Activated CD8-positive, alpha-beta memory T cell treated with anti-CD3 and anti-CD28 coated beads for 1 hour (primary cell): ENCODE measurements around the gene DPF1.
A peak's percentile ranks its signal among the peaks of the same experiment; 100 is the strongest.
"Not testable (repeated sequence)": the region's sequence is repeated elsewhere in the genome, so short reads cannot be mapped to it uniquely, and the experiment has no call there.

Experiments
- DNase-seq, 2 donors: peaks; one replicate each; pipeline ENCODE4 v3.0.0-alpha.2; 2020; ENCODE audit warnings: low read depth in 1 of 2; ENCODE audit errors: extremely low read depth in 1 of 2

DPF1 gene

DNA sequence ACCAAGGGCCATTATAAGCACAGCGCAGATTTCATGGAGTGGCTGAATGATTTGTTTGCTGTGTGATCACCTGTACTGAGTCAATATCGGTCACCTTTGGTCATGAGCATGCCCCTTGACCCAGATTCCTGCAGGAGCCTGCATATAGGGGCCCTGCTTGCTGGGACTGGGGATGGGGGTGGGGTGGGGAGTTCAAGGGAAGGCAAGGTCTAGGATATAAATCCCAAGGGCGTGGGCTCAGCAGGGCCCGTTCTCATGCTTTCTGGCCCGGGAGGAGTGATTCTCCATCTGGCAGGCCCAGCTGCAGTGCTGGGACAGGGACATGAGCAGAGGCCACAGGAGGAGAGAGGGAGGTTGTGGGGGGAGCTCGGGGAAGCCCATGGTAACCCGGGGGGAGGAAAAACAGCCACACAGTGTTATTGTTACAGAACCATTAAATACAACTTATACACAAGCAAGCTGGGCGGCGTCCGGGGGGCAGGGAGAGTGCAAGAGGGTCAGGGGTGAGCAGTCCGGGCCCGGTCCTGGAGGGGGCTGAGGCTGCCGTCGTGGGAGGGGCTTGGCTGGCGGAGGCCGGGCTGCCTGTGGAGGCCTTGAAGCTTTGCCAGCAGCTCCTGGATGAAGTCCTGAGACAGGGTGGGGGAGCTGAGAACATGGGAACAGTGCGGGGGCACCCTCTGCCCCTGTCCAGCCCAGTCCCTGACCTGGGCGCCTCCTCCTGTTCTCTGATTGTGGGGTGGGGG is 27.0 kb upstream of the DPF1 start:
- no peak for DNase-seq

DNA sequence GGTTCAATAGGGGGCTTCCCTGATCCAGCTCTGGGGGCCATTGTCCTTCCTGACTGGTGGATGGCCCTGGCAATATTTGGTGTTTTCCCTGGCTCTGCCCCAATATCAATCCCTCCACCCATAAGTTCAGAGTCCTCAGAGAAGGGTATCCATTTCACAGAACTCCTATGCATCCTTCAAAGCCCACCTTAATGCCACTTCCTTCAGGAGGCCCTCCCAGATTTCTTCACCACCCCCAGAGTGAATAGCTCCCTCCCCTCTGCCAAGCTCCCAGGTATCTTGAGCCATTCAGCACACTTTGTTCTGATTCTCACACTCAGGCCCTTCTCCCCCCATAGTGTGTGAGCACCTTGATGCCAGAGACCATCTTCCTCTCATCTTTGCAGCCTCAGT is 26.4 kb upstream of the DPF1 start:
- DNase-seq, result no peak

DNA sequence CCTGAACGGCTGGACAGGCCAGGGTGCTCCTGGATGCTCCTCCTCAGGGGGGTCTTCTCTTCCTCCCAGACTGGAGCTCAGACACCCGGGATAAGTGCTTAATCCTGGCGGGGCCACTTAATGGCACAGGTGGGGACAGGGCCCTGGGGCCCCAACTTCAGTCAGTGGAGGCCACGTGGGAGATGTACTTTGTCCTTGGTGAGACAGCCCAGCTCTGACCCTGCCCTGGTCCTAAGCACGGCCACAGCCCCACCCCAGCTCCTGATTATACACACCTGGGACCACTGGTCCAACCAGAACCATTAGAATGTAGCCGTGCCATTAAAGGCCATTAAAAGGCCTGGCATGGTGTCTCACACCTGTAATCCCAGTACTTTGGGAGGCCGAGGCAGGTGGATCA is 24.4 kb upstream of the DPF1 start:
- DNase-seq, result no peak

DNA sequence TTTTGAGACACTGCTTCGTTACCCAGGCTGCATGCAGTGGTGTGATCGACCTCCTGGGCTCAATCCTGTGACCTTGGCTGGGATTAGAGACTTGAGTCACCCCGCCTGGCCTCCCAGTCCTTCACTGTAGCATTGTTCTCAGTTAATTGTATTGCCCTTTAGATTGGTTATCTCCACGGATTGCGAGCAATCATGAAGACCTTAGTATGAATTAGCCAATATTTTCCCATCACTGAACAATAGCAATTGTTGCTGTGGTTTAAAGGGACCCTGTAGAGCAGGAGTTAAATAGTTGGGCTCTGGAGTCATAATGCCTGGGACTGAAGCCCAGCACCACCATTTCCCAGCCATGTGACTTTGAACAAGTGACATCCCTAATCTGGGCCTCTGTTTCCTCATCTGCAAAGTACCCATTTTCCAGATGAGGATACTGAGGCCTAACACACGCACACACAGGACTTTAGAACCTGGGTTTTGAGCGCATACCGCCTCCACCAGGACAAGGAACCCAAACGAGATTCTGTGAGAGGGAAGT is 23.8 kb upstream of the DPF1 start:
- no peak for DNase-seq

DNA sequence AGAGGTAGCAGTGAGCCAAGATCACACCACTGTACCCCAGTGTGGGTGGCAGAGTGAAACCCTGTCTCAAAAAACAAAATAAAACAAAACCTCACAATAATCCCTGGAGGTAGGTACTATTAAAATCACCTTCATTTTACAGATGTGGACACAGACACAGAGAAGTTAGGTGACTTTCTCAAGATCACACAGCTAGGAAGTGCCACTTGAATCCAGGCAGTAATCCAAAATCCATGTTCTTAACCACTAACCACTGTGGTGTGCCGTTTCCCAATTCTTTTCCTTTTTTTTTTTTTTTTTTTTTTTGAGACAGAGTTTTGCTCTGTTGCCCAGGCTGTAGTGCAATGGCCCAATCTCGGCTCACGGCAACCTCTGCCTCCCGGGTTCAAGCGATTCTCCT is 23.1 kb upstream of the DPF1 start:
- DNase-seq, result no peak

DNA sequence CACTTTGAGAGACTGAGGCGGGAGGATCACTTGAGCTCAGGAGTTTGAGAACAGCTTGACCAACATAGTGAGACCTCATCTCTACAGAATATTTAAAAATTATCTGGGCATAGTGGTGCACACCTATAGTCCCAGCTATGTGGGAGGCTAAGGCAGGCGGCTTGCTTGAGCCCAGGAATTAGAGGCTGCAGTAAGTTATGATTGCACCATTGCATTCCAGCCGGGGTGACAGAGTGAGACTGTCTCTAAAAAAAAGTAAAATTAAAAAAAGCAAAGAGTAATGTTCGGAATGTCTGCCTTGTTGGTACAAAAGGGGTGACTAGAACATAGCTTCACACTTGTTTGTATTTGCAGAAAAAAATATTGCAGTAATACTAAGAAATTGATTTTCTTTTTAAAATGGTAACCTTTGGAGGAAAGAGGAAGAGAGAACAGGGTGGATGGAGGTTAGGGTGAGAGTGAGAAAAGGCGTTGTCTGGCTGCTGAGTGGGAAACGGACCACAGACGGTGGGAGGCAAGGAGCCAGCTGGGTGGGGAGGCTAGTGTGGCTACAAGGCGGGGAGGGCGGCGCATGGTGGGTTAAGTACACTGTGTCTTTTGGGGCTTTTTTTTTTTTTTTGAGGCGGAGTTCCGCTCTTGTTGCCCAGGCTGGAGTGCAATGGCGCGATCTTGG is 21.9 kb upstream of the DPF1 start:
- DNase-seq, result no peak

DNA sequence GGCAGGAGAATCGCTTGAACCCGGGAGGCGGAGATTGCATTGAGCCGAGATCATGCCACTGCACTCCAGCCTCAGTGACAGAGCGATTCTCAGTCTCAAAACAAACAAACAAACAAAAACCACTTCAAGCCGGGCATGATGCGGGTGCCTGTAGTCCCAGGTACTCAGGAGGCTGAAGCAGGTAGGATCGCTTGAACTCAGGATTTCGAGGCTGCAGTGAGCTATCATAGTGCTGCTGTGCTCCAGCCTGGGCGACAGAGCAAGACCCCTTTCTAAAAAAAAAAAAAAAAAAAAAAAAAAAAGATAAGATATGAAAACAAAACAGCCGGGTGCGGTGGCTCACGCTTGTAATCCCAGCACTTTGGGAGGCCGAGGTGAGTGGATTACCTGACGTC is 19.3 kb upstream of the DPF1 start:
- no peak for DNase-seq

DNA sequence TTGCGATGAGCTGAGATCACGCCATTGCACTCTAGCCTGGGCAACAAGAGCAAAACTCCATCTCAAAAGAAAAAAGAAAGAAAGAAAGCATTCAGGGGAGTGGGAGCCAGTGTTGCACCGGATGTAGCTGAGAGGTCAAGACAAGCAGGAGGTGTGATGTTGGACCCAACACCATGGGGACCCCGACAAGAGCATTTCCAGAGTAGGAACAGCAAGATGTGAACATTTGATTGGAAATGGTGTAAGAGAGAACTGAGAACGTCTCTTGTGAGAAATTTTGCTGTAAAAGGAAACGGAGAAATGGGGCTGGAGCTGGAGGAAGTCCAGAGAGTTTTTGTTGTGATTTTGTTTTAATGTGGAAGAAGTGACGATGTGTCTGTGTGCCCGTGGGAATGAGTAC is 15.8 kb upstream of the DPF1 start:
- no peak for DNase-seq

DNA sequence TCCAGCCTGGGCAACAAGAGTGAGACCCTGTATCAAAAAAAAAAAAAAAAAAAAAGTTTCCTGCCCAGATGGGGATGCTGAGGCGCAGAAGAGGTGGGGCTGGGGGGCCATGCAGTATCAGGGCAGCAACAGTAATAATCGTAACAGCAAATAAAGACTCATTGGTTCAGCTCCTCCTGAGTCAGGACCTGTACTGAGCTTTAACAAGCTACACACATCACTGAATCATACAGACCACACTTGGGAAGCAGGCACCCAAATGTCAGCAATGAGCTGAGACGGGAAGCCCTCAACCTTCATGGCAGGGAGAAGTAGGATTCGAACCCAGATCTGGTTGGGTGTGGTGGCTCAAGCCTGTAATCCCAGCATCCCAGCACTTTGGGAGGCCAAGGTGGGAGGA is 10.6 kb upstream of the DPF1 start:
- DNase-seq, result no peak

DNA sequence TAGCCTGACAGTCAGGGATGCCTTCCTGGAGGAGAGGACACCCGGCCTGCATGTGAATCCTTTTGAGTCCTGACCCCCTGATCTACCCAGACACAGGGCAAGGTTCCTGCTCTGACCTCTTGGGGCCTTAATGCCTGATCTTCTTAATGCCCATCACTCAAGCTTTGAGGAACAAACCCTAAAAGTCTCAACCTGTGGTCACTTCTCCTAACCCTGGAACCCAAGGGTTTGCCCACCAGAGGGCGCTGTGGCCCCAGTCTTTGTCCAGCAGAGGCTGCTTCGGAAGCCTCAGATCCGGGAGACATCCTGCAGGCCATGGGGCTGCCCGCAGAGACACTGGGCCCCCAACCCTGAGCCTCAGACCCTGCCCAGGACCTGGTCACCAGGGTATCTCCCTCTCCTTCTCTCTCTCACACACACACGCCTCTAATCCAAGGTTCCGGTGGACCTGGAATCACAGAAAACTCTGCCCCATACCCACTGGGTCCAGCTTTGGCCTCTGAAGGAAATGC is 9.8 kb upstream of the DPF1 start:
- DNase-seq, result peak in 1 of 2 donors; percentile 69

DNA sequence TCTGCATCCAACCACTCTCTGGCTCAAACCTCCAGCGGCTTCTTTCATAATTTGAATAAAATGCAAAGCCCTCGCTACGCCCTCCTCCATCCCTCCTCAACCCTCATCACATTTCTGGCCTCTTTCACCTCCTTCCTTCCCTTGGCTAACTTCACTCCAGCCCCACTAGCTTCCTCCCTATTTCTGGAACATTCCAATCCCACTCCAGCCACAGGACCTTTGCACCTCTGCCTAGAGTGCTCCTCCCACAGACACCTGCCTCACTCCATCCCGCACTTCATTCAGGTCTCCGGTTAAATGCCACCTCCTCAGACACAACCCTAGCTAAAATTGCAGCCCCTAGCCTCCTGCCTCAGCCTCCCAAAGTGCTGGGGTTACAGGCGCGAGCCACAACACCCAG is 7.9 kb upstream of the DPF1 start:
- DNase-seq, result no peak

DNA sequence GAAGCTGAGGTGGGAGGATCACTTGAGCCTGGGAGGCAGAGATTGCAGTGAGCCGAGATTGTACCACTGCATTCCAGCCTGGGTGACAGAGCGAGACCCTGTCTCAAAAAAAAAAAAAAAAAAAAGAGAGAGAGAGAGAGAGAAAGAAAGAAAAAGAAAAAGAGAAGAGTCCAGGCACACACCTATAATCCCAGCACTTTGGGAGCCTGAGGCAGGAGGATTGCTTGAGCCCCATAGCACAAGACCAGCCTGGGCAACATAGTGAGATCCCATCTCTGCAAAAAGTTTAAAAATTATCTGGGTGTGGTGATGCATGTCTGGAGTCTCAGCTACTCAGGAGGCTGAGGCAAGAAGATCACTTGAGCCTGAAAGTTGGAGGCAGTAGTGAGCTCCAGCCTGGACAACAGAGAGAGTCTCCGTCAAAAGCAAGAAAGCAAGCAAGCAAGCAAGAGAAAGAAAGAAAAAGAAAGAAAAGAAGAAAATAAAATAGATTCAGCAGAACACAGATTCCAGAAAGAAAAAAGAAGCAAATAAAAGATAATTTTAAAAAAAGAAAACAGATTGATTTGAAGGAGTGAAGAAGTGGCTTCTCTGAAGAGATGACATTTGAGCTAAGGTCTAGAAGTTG is 6.6 kb upstream of the DPF1 start:
- DNase-seq, result not testable (repeated sequence)

DNA sequence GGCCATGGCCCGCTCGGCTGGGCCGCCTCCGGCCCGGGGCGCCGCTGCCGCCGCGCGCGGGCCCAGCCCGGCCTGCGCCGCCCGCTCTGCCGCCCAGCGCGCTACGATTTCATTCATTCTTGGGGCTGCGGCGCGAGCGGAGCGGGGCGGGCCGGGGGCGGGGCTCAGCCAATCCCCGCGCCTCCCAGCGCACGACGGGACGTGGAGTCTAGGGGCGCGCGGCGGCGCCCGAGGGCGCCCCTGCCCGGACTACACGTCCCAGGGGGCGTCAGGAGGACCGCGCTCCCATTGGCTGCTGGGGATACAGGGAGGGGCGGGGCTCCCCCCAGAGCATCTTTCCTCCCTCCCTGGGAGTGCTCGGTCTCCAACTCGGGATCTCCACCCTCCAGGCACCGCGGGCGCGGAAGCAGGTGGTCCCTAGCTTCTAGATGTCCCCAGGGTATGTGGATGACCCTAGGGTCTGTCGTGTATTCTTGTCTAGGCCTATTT is 5.6 kb upstream of the DPF1 start:
- peak in 1 of 2 donors; percentile 35 for DNase-seq

DNA sequence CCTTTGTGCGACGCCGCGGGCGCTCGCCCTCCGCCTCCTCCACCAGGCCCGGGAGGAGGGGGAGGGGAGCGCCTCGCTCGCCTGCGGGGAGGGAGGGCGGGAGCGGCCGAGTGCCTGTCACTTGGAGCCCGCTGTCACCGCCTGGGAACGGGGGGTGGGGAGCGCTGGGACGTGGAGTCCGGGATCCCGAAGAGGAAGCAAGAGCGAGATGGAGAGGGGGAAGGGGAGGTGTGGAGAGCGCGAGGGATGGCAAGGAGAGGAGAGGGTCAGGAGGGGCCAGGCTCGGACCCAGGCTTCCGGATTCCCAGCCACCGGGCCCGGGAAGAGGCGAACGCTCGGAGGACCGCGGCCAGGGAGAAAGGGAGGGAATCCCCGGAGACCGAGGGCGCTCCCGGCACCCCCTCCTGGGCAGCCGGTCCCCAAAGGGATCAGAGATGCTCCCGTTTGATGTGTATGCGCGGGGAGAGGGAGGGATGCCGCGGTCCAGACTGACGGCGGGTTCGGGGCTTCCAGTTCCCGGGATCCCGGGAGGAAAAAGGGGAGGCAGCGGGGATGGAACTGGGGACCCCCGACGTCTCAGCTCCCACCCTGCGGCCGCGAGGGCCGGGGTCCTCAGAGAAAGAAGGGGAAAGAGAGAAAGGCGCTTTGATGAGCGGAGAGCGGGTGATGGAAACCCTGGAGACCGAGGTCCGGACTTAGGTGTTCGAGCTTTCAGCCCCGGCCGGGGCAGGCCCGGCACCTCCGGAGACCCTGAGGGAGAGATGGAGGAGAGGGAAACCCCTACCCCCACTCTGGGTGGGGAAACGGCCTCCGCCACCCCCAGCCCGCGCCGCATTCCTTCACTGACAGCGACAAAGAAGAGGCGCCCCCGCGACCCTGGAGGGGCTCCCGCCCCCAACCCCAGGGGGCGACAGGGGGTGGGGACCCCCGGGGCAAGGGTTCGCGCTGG is 4.7 kb upstream of the DPF1 start:
- DNase-seq, result no peak

DNA sequence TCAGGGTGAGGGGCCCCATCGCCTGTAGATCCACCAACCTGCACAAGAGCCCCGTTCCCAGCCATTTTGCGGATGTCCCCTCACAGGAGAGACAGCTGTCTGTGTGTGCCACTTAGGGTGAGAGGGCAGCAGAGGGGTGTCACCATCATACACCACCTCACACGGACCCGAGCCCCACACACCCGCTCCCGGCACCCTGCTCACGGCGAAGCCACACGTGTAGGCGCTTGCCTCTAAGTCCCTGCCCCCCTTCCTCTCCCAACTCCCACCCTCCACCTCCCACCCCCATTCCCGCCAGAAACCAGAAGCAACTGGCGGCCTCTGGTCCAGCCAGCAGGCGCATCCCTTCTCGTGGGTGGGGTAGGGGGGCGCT is 4.0 kb upstream of the DPF1 start:
- DNase-seq, result no peak

DNA sequence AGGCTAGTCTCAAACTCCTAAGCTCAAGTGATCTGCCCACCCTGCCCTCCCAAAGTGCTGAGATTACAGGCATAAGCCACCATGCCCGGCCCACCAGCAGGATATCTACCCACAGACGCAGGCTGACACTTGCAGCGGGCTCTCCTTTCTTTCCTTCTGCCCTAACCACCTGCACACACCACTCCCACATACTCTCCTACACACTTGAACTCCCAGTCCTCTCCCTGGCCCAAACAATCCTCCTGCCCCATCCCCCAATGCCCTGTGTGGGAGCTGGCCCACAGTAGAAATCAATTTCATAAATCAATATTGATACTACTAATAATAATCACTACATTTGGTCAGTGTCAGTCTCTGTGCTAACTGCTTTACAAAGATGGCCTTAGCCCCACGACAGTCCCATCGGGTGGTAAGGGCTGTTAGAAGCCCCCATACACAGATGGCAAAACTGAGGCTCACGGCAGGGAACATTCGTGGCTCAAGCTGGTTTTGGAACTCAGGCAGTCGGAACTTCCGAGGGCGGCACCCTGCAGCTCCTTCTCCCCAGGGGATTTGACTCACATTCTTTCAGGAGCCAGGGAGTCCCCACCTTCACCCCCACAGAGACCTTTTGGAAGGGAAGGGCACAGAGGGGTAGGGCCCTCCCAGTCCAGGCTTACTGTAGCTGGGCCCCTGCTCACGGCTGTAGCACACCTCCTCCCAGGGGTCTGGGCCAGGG is 3.4 kb upstream of the DPF1 start:
- DNase-seq, result no peak

DNA sequence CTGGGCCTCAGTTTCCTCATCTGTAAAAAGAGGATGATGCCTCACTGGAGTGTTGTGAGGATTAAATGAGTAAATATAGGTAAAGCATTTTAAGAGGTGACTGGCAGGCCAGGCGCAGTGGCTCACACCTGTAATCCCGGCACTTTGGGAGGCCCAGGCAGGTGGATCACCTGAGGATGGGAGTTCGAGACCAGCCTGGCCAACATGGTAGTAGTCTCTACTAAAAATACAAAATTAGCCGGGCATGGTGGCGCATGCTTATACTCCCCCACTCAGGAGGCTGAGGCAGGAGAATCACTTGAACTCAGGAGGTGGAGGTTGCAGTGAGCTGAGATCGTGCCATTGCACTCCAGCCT is 819 bp upstream of the DPF1 start:
- not testable (repeated sequence) for DNase-seq

DNA sequence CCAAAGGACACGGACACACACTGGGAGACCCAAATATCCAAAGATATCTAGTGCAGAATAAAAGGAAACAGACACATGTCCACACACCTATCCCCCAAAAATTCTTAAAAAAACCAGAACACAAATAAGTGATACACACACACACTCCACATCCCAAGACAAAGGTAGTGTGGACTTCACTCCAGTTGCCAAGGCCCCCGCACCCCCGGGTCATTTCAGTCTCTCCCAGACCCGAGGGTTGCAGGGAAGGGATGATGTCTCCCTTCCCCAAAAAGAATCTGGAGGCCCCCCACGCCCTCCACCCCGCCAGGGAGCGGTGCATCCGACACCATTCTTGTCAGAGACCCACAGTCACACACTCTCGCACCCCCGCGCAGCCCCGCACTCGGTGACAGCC is 407 bp downstream of the DPF1 start:
- DNase-seq, result no peak

DNA sequence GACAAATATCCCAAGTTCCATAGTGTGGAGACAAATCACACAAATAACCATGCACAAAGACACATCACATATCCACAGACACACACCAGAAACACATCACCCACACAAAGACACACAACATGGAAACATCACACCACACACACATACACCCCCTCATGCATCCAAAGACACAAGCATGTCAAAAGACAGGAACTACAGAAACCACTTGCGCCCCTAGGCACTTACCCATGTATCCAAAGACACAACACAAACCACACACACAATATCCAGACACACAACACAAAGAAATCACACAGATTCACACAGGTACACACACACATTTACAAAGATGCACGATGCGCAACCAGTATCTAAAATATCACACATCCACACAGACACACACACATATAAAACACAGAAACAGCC is 901 bp downstream of the DPF1 start:
- no peak for DNase-seq
